ENCODE results near the gene FBLN5. TPM values are rescaled to one million over a fixed set of nuclear protein-coding genes. Genes with fewer than 3 reads are reported as not detected.

FBLN5 gene
- total and polyA plus RNA-seq, 2 experiments from 2014 or later = 0.74 to 1.9 TPM

GRCh38 chr14:91918186-91918883 is 29.2 kb downstream of the FBLN5 start:
- no peaks in the 10 kb centered on the region for H3K9me3 ChIP-seq (ENCODE audit: low read depth)
- no peak overlapping the region for H3K27ac ChIP-seq
- no peak overlapping the region for H3K4me3 ChIP-seq
- no peaks in the 10 kb centered on the region for H3K27me3 ChIP-seq
- DNase-seq (ENCODE audit: low read depth in 1 of 2, low spot score in 1 of 2) = peak in 1 of 2 donors; percentile 42
- no peak for TF ChIP-seq CTCF (IDR thresholded peaks at IDR 0.05; ENCODE audit: low read depth, low read length)
- H3K36me3 ChIP-seq = no peaks in the 10 kb centered on the region
- no peaks in the 10 kb centered on the region for H3K4me1 ChIP-seq (ENCODE audit: low read depth)

- no peaks in the 10 kb centered on the region for H3K4me1 ChIP-seq (ENCODE audit: low read depth)
- no peaks in the 10 kb centered on the region for H3K9me3 ChIP-seq (ENCODE audit: low read depth)
- DNase-seq (ENCODE audit: low read depth in 1 of 2, low spot score in 1 of 2) = no peak
- no peak overlapping the region for H3K27ac ChIP-seq
- H3K36me3 ChIP-seq = no peaks in the 10 kb centered on the region
- no peak for TF ChIP-seq CTCF (IDR thresholded peaks at IDR 0.05; ENCODE audit: low read depth, low read length)
- H3K4me3 ChIP-seq = no peak overlapping the region
- no peaks in the 10 kb centered on the region for H3K27me3 ChIP-seq
Observed at GRCh38 chr14:91912035-91912434, 35.5 kb downstream of the FBLN5 start.

GRCh38 chr14:91911474-91912032 is 35.9 kb downstream of the FBLN5 start:
- peak; percentile 58 to 75 for DNase-seq (ENCODE audit: low read depth in 1 of 2, low spot score in 1 of 2)
- peak; percentile 75 for TF ChIP-seq CTCF (IDR thresholded peaks at IDR 0.05; ENCODE audit: low read depth, low read length)
- no peaks in the 10 kb centered on the region for H3K27me3 ChIP-seq

GRCh38 chr14:91910196-91910595 is 37.3 kb downstream of the FBLN5 start:
- no peak for TF ChIP-seq CTCF (IDR thresholded peaks at IDR 0.05; ENCODE audit: low read depth, low read length)
- no peaks in the 10 kb centered on the region for H3K27me3 ChIP-seq
- H3K27ac ChIP-seq = no peak overlapping the region
- no peak for DNase-seq (ENCODE audit: low read depth in 1 of 2, low spot score in 1 of 2)
- no peak overlapping the region for H3K4me3 ChIP-seq
- H3K36me3 ChIP-seq = no peaks in the 10 kb centered on the region
- H3K4me1 ChIP-seq (ENCODE audit: low read depth) = no peaks in the 10 kb centered on the region
- no peaks in the 10 kb centered on the region for H3K9me3 ChIP-seq (ENCODE audit: low read depth)

More at GRCh38 chr14:91911474-91912032, 35.9 kb downstream of the FBLN5 start:
- H3K4me3 ChIP-seq = no peak overlapping the region
- no peaks in the 10 kb centered on the region for H3K4me1 ChIP-seq (ENCODE audit: low read depth)
- no peaks in the 10 kb centered on the region for H3K36me3 ChIP-seq
- H3K9me3 ChIP-seq (ENCODE audit: low read depth) = no peaks in the 10 kb centered on the region
- H3K27ac ChIP-seq = no peak overlapping the region

- no peak for DNase-seq (ENCODE audit: low read depth in 1 of 2, low spot score in 1 of 2)
- H3K27ac ChIP-seq = no peak overlapping the region
- H3K27me3 ChIP-seq = no peaks in the 10 kb centered on the region
- no peaks in the 10 kb centered on the region for H3K9me3 ChIP-seq (ENCODE audit: low read depth)
- no peak overlapping the region for H3K4me3 ChIP-seq
- TF ChIP-seq CTCF (IDR thresholded peaks at IDR 0.05; ENCODE audit: low read depth, low read length) = no peak
- H3K36me3 ChIP-seq = no peaks in the 10 kb centered on the region
- no peaks in the 10 kb centered on the region for H3K4me1 ChIP-seq (ENCODE audit: low read depth)
Observed at GRCh38 chr14:91906374-91906773, 41.1 kb downstream of the FBLN5 start.

Measured in cardiac muscle cell (in vitro differentiated cells and primary cell).